Measurements from ENCODE around the gene ATP5F1E.
"Not testable (repeated sequence)": the region's sequence is repeated elsewhere in the genome, so short reads cannot be mapped to it uniquely, and the experiment has no call there.

Gene ATP5F1E

DNA sequence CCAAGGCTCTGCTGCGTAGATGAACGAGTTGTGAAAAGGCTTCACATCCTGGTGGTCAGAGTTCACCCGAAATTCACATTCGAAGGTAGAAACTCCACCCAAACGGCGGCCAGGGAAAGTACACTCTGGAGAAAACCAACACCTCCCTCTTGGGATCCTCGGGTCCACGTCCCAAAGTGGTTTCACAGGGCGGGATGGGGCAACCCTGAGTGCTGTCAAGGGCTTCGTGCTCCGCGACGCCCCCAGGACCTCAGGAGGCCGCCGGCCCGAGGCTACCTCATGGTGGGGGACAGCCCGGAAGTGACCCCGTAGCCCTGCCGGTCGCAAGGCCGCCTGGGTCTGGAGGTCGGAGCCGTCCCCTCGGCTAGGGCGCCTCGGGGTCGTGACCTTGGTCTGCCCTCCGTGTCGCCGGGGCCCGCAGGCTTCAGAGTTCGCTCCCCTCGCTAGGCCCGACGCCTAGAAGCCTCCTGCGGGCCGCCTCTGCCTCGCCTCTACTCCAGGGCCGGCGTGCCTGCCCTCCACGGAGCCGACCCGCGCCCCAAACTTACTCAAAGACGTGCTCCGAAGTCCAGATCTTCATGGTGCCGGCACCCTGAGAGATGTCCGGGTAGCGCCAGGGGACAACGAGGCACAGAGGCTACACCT, 10.1 kb upstream of the ATP5F1E start, which contains the start of gene PRELID3B (continued):
- TF ChIP-seq GLIS2 (tag by site-specific recombination; IDR thresholded peaks at IDR 0.05), result peak; percentile 63
- no peak for TF ChIP-seq ZNF133 (tag by site-specific recombination; IDR thresholded peaks at IDR 0.05)
- TF ChIP-seq, protein P1, sequence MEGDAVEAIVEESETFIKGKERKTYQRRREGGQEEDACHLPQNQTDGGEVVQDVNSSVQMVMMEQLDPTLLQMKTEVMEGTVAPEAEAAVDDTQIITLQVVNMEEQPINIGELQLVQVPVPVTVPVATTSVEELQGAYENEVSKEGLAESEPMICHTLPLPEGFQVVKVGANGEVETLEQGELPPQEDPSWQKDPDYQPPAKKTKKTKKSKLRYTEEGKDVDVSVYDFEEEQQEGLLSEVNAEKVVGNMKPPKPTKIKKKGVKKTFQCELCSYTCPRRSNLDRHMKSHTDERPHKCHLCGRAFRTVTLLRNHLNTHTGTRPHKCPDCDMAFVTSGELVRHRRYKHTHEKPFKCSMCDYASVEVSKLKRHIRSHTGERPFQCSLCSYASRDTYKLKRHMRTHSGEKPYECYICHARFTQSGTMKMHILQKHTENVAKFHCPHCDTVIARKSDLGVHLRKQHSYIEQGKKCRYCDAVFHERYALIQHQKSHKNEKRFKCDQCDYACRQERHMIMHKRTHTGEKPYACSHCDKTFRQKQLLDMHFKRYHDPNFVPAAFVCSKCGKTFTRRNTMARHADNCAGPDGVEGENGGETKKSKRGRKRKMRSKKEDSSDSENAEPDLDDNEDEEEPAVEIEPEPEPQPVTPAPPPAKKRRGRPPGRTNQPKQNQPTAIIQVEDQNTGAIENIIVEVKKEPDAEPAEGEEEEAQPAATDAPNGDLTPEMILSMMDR (tag by site-specific recombination; IDR thresholded peaks at IDR 0.05), result peak; percentile 60; the same call in 1 of the 2 replicates
- no peak for TF ChIP-seq ZNF24 (tag by site-specific recombination; IDR thresholded peaks at IDR 0.05)
- TF ChIP-seq, protein P2, sequence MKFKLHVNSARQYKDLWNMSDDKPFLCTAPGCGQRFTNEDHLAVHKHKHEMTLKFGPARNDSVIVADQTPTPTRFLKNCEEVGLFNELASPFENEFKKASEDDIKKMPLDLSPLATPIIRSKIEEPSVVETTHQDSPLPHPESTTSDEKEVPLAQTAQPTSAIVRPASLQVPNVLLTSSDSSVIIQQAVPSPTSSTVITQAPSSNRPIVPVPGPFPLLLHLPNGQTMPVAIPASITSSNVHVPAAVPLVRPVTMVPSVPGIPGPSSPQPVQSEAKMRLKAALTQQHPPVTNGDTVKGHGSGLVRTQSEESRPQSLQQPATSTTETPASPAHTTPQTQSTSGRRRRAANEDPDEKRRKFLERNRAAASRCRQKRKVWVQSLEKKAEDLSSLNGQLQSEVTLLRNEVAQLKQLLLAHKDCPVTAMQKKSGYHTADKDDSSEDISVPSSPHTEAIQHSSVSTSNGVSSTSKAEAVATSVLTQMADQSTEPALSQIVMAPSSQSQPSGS (tag by site-specific recombination; IDR thresholded peaks at IDR 0.05; ENCODE audit: low read depth), result no peak
- no peak for TF ChIP-seq ZBTB8A (tag by site-specific recombination; IDR thresholded peaks at IDR 0.05)
- peak; percentile 52 for TF ChIP-seq ZIC2 (tag by site-specific recombination; IDR thresholded peaks at IDR 0.05)
- TF ChIP-seq ZNF16 (tag by site-specific recombination; IDR thresholded peaks at IDR 0.05; ENCODE audit: low read depth), result no peak
- TF ChIP-seq PRDM4 (tag by site-specific recombination; IDR thresholded peaks at IDR 0.05), result no peak
- TF ChIP-seq TCF7L2 (IDR thresholded peaks at IDR 0.05; ENCODE audit: borderline replicate concordance, low read depth, low read length), result no peak
- TF ChIP-seq RBAK (tag by site-specific recombination; IDR thresholded peaks at IDR 0.05), result no peak
- peak; percentile 80; the same call in 1 of the 2 replicates for TF ChIP-seq BCL11B (tag by site-specific recombination; IDR thresholded peaks at IDR 0.05; ENCODE audit: low read depth)
- TF ChIP-seq ZNF558 (tag by site-specific recombination; IDR thresholded peaks at IDR 0.05), result no peak
- no peak for TF ChIP-seq ZNF610 (tag by site-specific recombination; IDR thresholded peaks at IDR 0.05; ENCODE audit: borderline replicate concordance)

- peaks cover 10 to 36% of the 10 kb centered on the region in 2 experiments; a peak in 2 of 3 replicates for H3K36me3 ChIP-seq (ENCODE audit: control insufficient read depth in 2 of 2, insufficient read depth in 1 of 2, low read length in 2 of 2)
- POLR2A ChIA-PET, result interaction anchor here (3.6 kb wide), 1 partner anchor 9 kb away, joined by 28 read pairs; the partner anchor contains the start of gene ATP5F1E
- peak overlapping the region; percentile 90 for H3K4me3 ChIP-seq (ENCODE audit: low read depth, low read length)
- not testable (repeated sequence) for H3K9me3 ChIP-seq (ENCODE audit: control insufficient read depth, insufficient read depth, low read depth, low read length); H3K4me1 ChIP-seq (ENCODE audit: control insufficient read depth, insufficient read depth, low read length); H3K27ac ChIP-seq (ENCODE audit: extremely low read depth, low read depth, low read length)
- CTCF ChIA-PET, result interaction anchor here (0.7 kb wide), 1 partner anchor 194 kb away, joined by 3 read pairs; no protein-coding TSS in a partner anchor
These were observed 9.4 kb upstream of the ATP5F1E start for GRCh38 chr20:59041487-59041886.

DNA sequence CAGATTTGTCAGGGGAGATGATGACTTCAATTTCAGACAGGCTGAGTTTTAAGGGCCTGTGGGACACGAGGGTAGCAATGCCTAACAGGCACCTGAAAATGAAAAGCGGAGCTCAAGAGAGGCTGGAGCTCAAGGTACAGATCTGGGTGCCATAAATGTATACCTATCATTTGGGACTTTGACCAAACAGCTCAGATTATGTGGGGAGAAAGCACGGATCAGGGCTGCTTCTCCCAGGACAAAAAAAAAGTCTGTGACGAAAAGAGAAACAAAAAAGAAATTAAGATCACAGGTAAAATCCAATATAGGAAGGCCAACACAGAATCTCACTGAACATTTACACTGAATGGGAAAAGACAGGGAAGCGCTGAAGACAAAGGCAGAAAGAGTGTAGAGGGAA, 8.5 kb upstream of the ATP5F1E start:
- Histone ChIP-seq H3K9me3 (ENCODE audit: control insufficient read depth, insufficient read depth, low read depth, low read length) (no peaks in the 10 kb centered on the region), H3K27ac (ENCODE audit: extremely low read depth, low read depth, low read length) (no peak overlapping the region), H3K4me3 (ENCODE audit: low read depth, low read length) (no peak overlapping the region), H3K36me3 (ENCODE audit: control insufficient read depth in 2 of 2, insufficient read depth in 1 of 2, low read length in 2 of 2) (peaks cover 12 to 45% of the 10 kb centered on the region in 2 experiments; a peak in 2 of 3 replicates), H3K4me1 (ENCODE audit: control insufficient read depth, insufficient read depth, low read length) (peaks cover 2% of the 10 kb centered on the region; the same call in 1 of the 2 replicates)
- POLR2A ChIA-PET, result interaction anchor here (3.6 kb wide), 1 partner anchor 9 kb away, joined by 28 read pairs; the partner anchor contains the start of gene ATP5F1E
- CTCF ChIA-PET, result interaction anchor here (0.6 kb wide), 1 partner anchor 363 kb away, joined by 4 read pairs; no protein-coding TSS in a partner anchor
- no peak for TF ChIP-seq ZNF132 (tag by site-specific recombination; IDR thresholded peaks at IDR 0.05; ENCODE audit: borderline replicate concordance)
- 0 out of 2 replicates have a peak, but pooled peaks have one; percentile 27 for TF ChIP-seq ZBTB17 (tag by site-specific recombination; IDR thresholded peaks at IDR 0.05)
- no peak for TF ChIP-seq ZNF521 (tag by site-specific recombination; IDR thresholded peaks at IDR 0.05)
- TF ChIP-seq ZNF76 (tag by site-specific recombination; IDR thresholded peaks at IDR 0.05; ENCODE audit: borderline replicate concordance, low read depth), result no peak
- TF ChIP-seq ZFP37 (tag by site-specific recombination; IDR thresholded peaks at IDR 0.05), result no peak

All from HEK293 (cell line).